ENCODE results near the gene VPS37B.

Gene VPS37B

GRCh38 chr12:122871851-122872780 is 23.8 kb downstream of the VPS37B start:
- peak; percentile 23 for ATAC-seq

DNA sequence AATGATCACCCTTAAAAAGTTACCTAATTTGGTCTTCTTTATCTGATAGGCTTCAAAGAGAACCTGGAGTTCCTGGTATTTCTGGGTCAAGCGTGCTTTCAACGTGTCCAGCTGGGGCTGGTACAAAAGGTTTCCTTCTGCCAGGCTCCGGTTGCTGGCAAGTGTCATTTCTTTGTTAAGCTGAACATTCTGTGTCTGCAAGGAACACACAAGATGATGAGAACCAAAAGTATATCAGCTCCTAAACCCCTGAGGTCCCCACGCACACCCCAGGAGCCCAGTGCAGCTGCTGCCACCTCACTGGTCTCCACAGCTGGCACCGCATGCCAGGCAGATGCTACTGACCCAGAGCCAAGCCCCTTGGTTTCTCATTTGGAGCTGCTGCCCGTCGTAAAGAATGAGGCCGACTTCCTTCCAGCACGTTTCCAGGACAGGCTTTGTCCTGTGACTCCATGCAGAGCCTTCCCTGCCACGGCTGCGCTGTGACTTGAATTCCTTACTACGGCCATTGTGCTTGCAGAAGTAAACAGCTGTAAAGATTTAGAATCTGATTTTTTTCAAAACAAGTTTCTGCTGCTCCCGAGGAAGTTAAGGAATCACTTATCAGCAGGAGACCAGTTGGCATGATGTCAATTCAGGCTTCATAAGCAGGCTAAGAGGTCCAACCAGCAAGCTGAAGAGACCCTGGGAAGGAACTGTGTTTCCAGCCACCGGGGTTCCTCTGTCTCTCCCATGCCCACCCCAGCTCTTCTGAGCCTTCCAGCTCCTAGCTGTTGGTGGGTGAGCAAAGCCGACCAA is 24.9 kb downstream of the VPS37B start:
- TF ChIP-seq PPARA (CRISPR knock-in tag; IDR thresholded peaks at IDR 0.05; ENCODE audit: borderline replicate concordance) (no peak), TSHZ2 (CRISPR knock-in tag; IDR thresholded peaks at IDR 0.05) (no peak), CSDC2 (CRISPR knock-in tag; IDR thresholded peaks at IDR 0.05) (no peak), ZNF8 (CRISPR knock-in tag; IDR thresholded peaks at IDR 0.05) (no peak), TCF4 (CRISPR knock-in tag; IDR thresholded peaks at IDR 0.05; ENCODE audit: borderline replicate concordance) (no peak), PATZ1 (CRISPR knock-in tag; IDR thresholded peaks at IDR 0.05; ENCODE audit: borderline replicate concordance) (no peak), ZNF70 (CRISPR knock-in tag; IDR thresholded peaks at IDR 0.05) (no peak), ESRRG (CRISPR knock-in tag; IDR thresholded peaks at IDR 0.05) (no peak)
- ATAC-seq, result no peak

More at GRCh38 chr12:122871851-122872780, 23.8 kb downstream of the VPS37B start:
- TF ChIP-seq, protein P1, sequence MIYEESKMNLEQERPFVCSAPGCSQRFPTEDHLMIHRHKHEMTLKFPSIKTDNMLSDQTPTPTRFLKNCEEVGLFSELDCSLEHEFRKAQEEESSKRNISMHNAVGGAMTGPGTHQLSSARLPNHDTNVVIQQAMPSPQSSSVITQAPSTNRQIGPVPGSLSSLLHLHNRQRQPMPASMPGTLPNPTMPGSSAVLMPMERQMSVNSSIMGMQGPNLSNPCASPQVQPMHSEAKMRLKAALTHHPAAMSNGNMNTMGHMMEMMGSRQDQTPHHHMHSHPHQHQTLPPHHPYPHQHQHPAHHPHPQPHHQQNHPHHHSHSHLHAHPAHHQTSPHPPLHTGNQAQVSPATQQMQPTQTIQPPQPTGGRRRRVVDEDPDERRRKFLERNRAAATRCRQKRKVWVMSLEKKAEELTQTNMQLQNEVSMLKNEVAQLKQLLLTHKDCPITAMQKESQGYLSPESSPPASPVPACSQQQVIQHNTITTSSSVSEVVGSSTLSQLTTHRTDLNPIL (CRISPR knock-in tag; IDR thresholded peaks at IDR 0.05; ENCODE audit: low read depth), result no peak
- no peak for TF ChIP-seq ZNF70 (CRISPR knock-in tag; IDR thresholded peaks at IDR 0.05)
- TF ChIP-seq ZNF8 (CRISPR knock-in tag; IDR thresholded peaks at IDR 0.05), result no peak
- TF ChIP-seq CSDC2 (CRISPR knock-in tag; IDR thresholded peaks at IDR 0.05), result no peak
- TF ChIP-seq GLIS3 (CRISPR knock-in tag; IDR thresholded peaks at IDR 0.05), result no peak
- no peak for TF ChIP-seq ESRRG (CRISPR knock-in tag; IDR thresholded peaks at IDR 0.05)
- TF ChIP-seq ZFP30 (CRISPR knock-in tag; IDR thresholded peaks at IDR 0.05), result no peak
- no peak for TF ChIP-seq ZFP3 (CRISPR knock-in tag; IDR thresholded peaks at IDR 0.05)
- no peak for TF ChIP-seq ARNTL (CRISPR knock-in tag; IDR thresholded peaks at IDR 0.05; ENCODE audit: borderline replicate concordance, low read depth)
- TF ChIP-seq PATZ1 (CRISPR knock-in tag; IDR thresholded peaks at IDR 0.05; ENCODE audit: borderline replicate concordance), result no peak
- TF ChIP-seq SNAI2 (CRISPR knock-in tag; IDR thresholded peaks at IDR 0.05), result no peak
- no peak for TF ChIP-seq RARB (CRISPR knock-in tag; IDR thresholded peaks at IDR 0.05)
- no peak for TF ChIP-seq OSR1 (CRISPR knock-in tag; IDR thresholded peaks at IDR 0.05)
- no peak for TF ChIP-seq BACH2 (CRISPR knock-in tag; IDR thresholded peaks at IDR 0.05; ENCODE audit: borderline replicate concordance)
- TF ChIP-seq POU6F1 (CRISPR knock-in tag; IDR thresholded peaks at IDR 0.05; ENCODE audit: borderline replicate concordance, low read depth), result no peak
- no peak for TF ChIP-seq PPARA (CRISPR knock-in tag; IDR thresholded peaks at IDR 0.05; ENCODE audit: borderline replicate concordance)
- TF ChIP-seq ISL1 (CRISPR knock-in tag; IDR thresholded peaks at IDR 0.05), result no peak
- no peak for TF ChIP-seq CSRNP3 (CRISPR knock-in tag; IDR thresholded peaks at IDR 0.05)

Data from SK-N-SH treated with all-trans-retinoic acid at 6 μM for 48 hours (cell line).